ENCODE data around the gene AP3B1.

- TF ChIP-seq CTCF (IDR thresholded peaks at IDR 0.05) (no peak), POLR2A (IDR thresholded peaks at IDR 0.05) (no peak)
Measured at GRCh38 chr5:78271766-78272165, 22.7 kb downstream of the AP3B1 start.
